Measurements from ENCODE around the gene AMPD1.

AMPD1 gene

DNA sequence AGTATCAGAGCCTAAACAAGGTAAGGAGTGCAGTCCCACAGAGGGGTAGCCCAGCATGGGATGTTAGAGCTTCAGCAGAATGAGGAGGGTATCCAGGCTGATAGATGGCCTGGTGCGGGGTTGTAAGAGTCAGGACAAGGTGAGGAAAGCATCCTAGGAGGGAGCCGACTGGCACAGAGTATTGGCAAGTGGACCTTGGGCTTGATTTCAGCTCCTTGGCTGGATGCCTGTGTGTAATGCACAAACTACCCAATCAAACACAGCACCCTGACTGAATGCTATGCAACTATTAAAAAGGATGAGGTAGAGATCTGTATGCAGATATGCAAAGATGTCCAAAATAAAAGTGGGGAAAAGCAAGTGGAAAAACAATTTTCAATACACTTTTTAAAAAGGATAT lies 43.5 kb downstream of the AMPD1 start:
- TF ChIP-seq, protein P1, sequence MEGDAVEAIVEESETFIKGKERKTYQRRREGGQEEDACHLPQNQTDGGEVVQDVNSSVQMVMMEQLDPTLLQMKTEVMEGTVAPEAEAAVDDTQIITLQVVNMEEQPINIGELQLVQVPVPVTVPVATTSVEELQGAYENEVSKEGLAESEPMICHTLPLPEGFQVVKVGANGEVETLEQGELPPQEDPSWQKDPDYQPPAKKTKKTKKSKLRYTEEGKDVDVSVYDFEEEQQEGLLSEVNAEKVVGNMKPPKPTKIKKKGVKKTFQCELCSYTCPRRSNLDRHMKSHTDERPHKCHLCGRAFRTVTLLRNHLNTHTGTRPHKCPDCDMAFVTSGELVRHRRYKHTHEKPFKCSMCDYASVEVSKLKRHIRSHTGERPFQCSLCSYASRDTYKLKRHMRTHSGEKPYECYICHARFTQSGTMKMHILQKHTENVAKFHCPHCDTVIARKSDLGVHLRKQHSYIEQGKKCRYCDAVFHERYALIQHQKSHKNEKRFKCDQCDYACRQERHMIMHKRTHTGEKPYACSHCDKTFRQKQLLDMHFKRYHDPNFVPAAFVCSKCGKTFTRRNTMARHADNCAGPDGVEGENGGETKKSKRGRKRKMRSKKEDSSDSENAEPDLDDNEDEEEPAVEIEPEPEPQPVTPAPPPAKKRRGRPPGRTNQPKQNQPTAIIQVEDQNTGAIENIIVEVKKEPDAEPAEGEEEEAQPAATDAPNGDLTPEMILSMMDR (IDR thresholded peaks at IDR 0.05; ENCODE audit: low read depth, low read length), result no peak
- no peak for TF ChIP-seq EZH2phosphoT487 (IDR thresholded peaks at IDR 0.05; ENCODE audit: low read depth)
- Histone ChIP-seq H3K4me3 (ENCODE audit: low read length) (no peak overlapping the region), H3K4me1 (ENCODE audit: low read length) (no peaks in the 10 kb centered on the region), H3K27me3 (ENCODE audit: low read depth, low read length) (no peaks in the 10 kb centered on the region), H3K4me2 (ENCODE audit: low read length) (no peak overlapping the region), H3K9me3 (ENCODE audit: insufficient read depth, low read length) (no peaks in the 10 kb centered on the region), H2AFZ (ENCODE audit: low read depth, low read length) (no peak overlapping the region), H3K27ac (ENCODE audit: low read length) (no peak overlapping the region), H3K79me2 (ENCODE audit: low read length) (no peaks in the 10 kb centered on the region), H3K9ac (ENCODE audit: low read length) (no peak overlapping the region), H4K20me1 (ENCODE audit: insufficient read depth, low read length) (no peaks in the 10 kb centered on the region), H3K36me3 (replicated peaks; ENCODE audit: low read depth, low read length) (no peaks in the 10 kb centered on the region)

DNA sequence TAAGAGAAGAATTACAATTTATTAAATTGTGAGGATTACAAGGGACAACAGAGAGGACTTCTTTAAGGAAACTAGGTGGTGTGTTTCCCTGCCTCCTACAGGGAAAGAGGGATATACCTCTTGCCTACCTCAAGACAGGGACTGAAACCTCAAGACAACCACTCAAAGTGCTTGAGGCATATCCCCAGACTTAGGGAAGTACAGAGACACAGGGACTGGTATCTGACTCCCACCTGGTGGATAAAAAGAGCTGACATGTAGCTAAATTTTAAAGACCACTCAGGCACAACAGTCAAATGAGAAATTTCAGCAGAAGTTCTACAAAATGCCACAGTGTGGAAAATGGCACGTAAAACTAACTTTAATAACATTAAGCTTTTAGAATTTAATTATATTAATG lies 46.8 kb downstream of the AMPD1 start:
- no peaks in the 10 kb centered on the region for H3K4me1 ChIP-seq (ENCODE audit: low read length)
- H3K4me3 ChIP-seq (ENCODE audit: low read length), result no peak overlapping the region
- no peaks in the 10 kb centered on the region for H3K9me3 ChIP-seq (ENCODE audit: insufficient read depth, low read length)
- no peaks in the 10 kb centered on the region for H3K36me3 ChIP-seq (replicated peaks; ENCODE audit: low read depth, low read length)
- no peak overlapping the region for H3K27ac ChIP-seq (ENCODE audit: low read length)
- H3K9ac ChIP-seq (ENCODE audit: low read length), result no peak overlapping the region
- TF ChIP-seq, protein P1 (IDR thresholded peaks at IDR 0.05; ENCODE audit: low read depth, low read length), result no peak
- no peak for TF ChIP-seq EZH2phosphoT487 (IDR thresholded peaks at IDR 0.05; ENCODE audit: low read depth)
- H2AFZ ChIP-seq (ENCODE audit: low read depth, low read length), result no peak overlapping the region
- H4K20me1 ChIP-seq (ENCODE audit: insufficient read depth, low read length), result no peaks in the 10 kb centered on the region
- no peaks in the 10 kb centered on the region for H3K27me3 ChIP-seq (ENCODE audit: low read depth, low read length)
- no peak overlapping the region for H3K4me2 ChIP-seq (ENCODE audit: low read length)
- H3K79me2 ChIP-seq (ENCODE audit: low read length), result no peaks in the 10 kb centered on the region

DNA sequence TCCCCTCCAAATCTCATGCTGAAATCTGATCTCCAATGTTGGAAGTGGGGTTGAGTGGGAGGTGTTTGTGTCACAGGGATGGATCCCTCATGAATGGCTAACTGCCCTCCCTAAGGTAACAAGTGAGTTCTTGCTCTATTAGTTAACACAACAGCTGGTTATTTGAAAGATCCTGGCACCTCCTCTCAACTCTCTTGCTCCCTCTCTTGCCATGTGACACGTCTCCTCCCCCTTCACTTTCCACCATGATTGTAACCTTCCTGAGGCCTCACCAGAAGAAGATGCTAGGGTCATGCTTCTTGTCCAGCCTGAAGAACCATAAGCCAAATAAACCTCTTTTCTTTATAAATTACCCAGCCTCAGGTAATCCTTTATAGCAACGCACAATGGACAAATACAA lies 54.0 kb downstream of the AMPD1 start:
- TF ChIP-seq, protein P1 (IDR thresholded peaks at IDR 0.05; ENCODE audit: low read depth, low read length), result no peak
- no peak for TF ChIP-seq EZH2phosphoT487 (IDR thresholded peaks at IDR 0.05; ENCODE audit: low read depth)

GRCh38 chr1:114638910-114639309 lies 56.4 kb downstream of the AMPD1 start:
- no peak for TF ChIP-seq EZH2phosphoT487 (IDR thresholded peaks at IDR 0.05; ENCODE audit: low read depth)
- TF ChIP-seq, protein P1 (IDR thresholded peaks at IDR 0.05; ENCODE audit: low read depth, low read length), result no peak
- Histone ChIP-seq H2AFZ (ENCODE audit: low read depth, low read length) (no peak overlapping the region), H3K9me3 (ENCODE audit: insufficient read depth, low read length) (no peaks in the 10 kb centered on the region), H3K4me1 (ENCODE audit: low read length) (no peaks in the 10 kb centered on the region), H3K4me2 (ENCODE audit: low read length) (no peak overlapping the region), H3K9ac (ENCODE audit: low read length) (no peak overlapping the region), H4K20me1 (ENCODE audit: insufficient read depth, low read length) (no peaks in the 10 kb centered on the region), H3K27me3 (ENCODE audit: low read depth, low read length) (no peaks in the 10 kb centered on the region), H3K4me3 (ENCODE audit: low read length) (no peak overlapping the region), H3K36me3 (replicated peaks; ENCODE audit: low read depth, low read length) (no peaks in the 10 kb centered on the region), H3K27ac (ENCODE audit: low read length) (no peak overlapping the region), H3K79me2 (ENCODE audit: low read length) (no peaks in the 10 kb centered on the region)

More for the DNA sequence above, 54.0 kb downstream of the AMPD1 start:
- H3K36me3 ChIP-seq (replicated peaks; ENCODE audit: low read depth, low read length), result no peaks in the 10 kb centered on the region
- no peaks in the 10 kb centered on the region for H3K4me1 ChIP-seq (ENCODE audit: low read length)
- H3K27ac ChIP-seq (ENCODE audit: low read length), result no peak overlapping the region
- H3K79me2 ChIP-seq (ENCODE audit: low read length), result no peaks in the 10 kb centered on the region
- H4K20me1 ChIP-seq (ENCODE audit: insufficient read depth, low read length), result no peaks in the 10 kb centered on the region
- H3K27me3 ChIP-seq (ENCODE audit: low read depth, low read length), result no peaks in the 10 kb centered on the region
- no peak overlapping the region for H3K9ac ChIP-seq (ENCODE audit: low read length)
- no peak overlapping the region for H3K4me2 ChIP-seq (ENCODE audit: low read length)
- no peaks in the 10 kb centered on the region for H3K9me3 ChIP-seq (ENCODE audit: insufficient read depth, low read length)
- H2AFZ ChIP-seq (ENCODE audit: low read depth, low read length), result no peak overlapping the region
- H3K4me3 ChIP-seq (ENCODE audit: low read length), result no peak overlapping the region
